Keratinocyte (primary cell): ENCODE data around the gene ITPR1. TPM values are rescaled to one million over a fixed set of nuclear protein-coding genes. Genes with fewer than 3 reads are reported as not detected.

Experiments
- DNase-seq: peaks from one replicate; pipeline ENCODE4 v3.0.0-alpha.2; 2011; ENCODE audit warnings: low read depth, missing footprints, low spot score
- FAIRE-seq: peaks from 2 replicates; lab custom pipeline; 2011; peaks lifted over from hg19 to GRCh38; lab: Jason Lieb, UNC
- H2AFZ ChIP-seq: 2 replicates; pipeline ENCODE4 v1.6.0; 2012; ENCODE audit warnings: low read length, control low read depth, inconsistent platforms; ENCODE audit not compliant: control insufficient read depth
- H3K27ac ChIP-seq: 2 replicates; pipeline ENCODE4 v1.5.1; 2011; ENCODE audit warnings: low read length; ENCODE audit not compliant: control insufficient read depth, insufficient read depth
- H3K27me3 ChIP-seq: 3 replicates; pipeline ENCODE4 v1.6.0; 2011; ENCODE audit warnings: low read length; ENCODE audit not compliant: control insufficient read depth, insufficient read depth; ENCODE audit errors: extremely low read depth
- H3K36me3 ChIP-seq, 2 experiments: 2 replicates in 1 of 2; 3 replicates in 1 of 2; pipeline ENCODE4 v1.5.1; 2011; ENCODE audit warnings: low read length in 2 of 2, mild to moderate bottlenecking in 1 of 2; ENCODE audit not compliant: control insufficient read depth in 2 of 2, insufficient read depth in 2 of 2; ENCODE audit errors: extremely low read depth in 1 of 2
- H3K4me1 ChIP-seq: 3 replicates; pipeline ENCODE4 v1.5.1; 2011; ENCODE audit warnings: low read length; ENCODE audit not compliant: control insufficient read depth, insufficient read depth; ENCODE audit errors: extremely low read depth
- H3K4me2 ChIP-seq: 3 replicates; pipeline ENCODE4 v1.6.0; 2011; ENCODE audit warnings: low read depth, low read length; ENCODE audit not compliant: control insufficient read depth, insufficient read depth; ENCODE audit errors: extremely low read depth
- H3K4me3 ChIP-seq, 3 experiments: fragments of 200-600 bp in 1 of 3; sonication (generic) in 1 of 3; 2 replicates in 2 of 3; 3 replicates in 1 of 3; pipeline ENCODE4 v1.5.1; 2011 to 2016; ENCODE audit warnings: low read length in 3 of 3, mild to moderate bottlenecking in 3 of 3, control low read depth in 2 of 3, inconsistent platforms in 1 of 3, low read depth in 1 of 3, mixed read lengths in 1 of 3, mixed run types in 1 of 3, moderate library complexity in 1 of 3; ENCODE audit not compliant: control insufficient read depth in 2 of 3, insufficient read depth in 2 of 3; ENCODE audit errors: extremely low read depth in 1 of 3
- H3K79me2 ChIP-seq: 2 replicates; pipeline ENCODE4 v1.6.0; 2012; ENCODE audit warnings: low read length; ENCODE audit not compliant: control insufficient read depth, insufficient read depth
- H3K9ac ChIP-seq: 3 replicates; pipeline ENCODE4 v1.6.0; 2011; ENCODE audit warnings: low read length; ENCODE audit not compliant: control insufficient read depth, insufficient read depth; ENCODE audit errors: extremely low read depth
- H3K9me1 ChIP-seq: 3 replicates; pipeline ENCODE4 v1.6.0; 2011; ENCODE audit warnings: low read length; ENCODE audit not compliant: control insufficient read depth, insufficient read depth; ENCODE audit errors: extremely low read depth
- H3K9me3 ChIP-seq: 2 replicates; pipeline ENCODE4 v1.5.1; 2012; ENCODE audit warnings: low read depth, low read length; ENCODE audit not compliant: control insufficient read depth
- H4K20me1 ChIP-seq: 3 replicates; pipeline ENCODE4 v1.6.0; 2011; ENCODE audit warnings: low read length; ENCODE audit not compliant: control insufficient read depth, insufficient read depth; ENCODE audit errors: extremely low read depth
- EZH2 ChIP-seq: IDR thresholded peaks from one replicate; pipeline ENCODE4 v1.6.1; 2012; ENCODE audit warnings: inconsistent platforms, mild to moderate bottlenecking, low read length, moderate library complexity
- dilution Hi-C: fragments of 300-500 bp; cut with MboI; formaldehyde crosslinking; loops from one replicate; pipeline ENCODE4 v1.7.0; 2020; ENCODE audit warnings: low sequenced_read_pairs; ENCODE audit not compliant: extremely low pct_ligation_motif_present
- polyA plus RNA-seq, 5 experiments: library from polyadenylated mRNA; depleted of rRNA in 3 of 5; stranded (reverse) in 3 of 5; stranded (forward) in 1 of 5; unstranded in 1 of 5; fragments of >200 nt; gene quantifications; 1 replicate in 1 of 5; 2 replicates in 3 of 5; 3 replicates in 1 of 5; pipeline versions ENCODE4 v1.2.1 to v1.2.3, GENCODE V29; 2011 to 2012; ENCODE audit warnings: missing spikeins in 2 of 5, low read depth in 1 of 5, low replicate concordance in 1 of 5
- TF ChIP-seq, protein P1 (sequence below), 3 experiments: IDR thresholded peaks in 1 of 3; conservative IDR thresholded peaks in 1 of 3; optimal IDR thresholded peaks in 1 of 3; 2 replicates in 2 of 3; 3 replicates in 1 of 3; pipeline versions ENCODE3 to v1.5.1; 2011; ENCODE audit warnings: low read length in 3 of 3, mild to moderate bottlenecking in 3 of 3, moderate library complexity in 2 of 3, control low read depth in 1 of 3, inconsistent platforms in 1 of 3; ENCODE audit not compliant: insufficient read depth in 2 of 3; ENCODE audit errors: extremely low read depth in 1 of 3

Gene ITPR1
- polyA plus RNA-seq, 1 donor (not counting 4 experiments of a cell fraction or from before 2014, with no cell fraction given): 3.5 TPM

GRCh38 chr3:4515916-4516579 lies 22.9 kb downstream of the ITPR1 start:
- DNase-seq (no peak), FAIRE-seq (peak; percentile 46)
- no peaks in the 10 kb centered on the region for H3K36me3 ChIP-seq
- no peaks in the 10 kb centered on the region for H3K79me2 ChIP-seq
- H2AFZ ChIP-seq: no peak overlapping the region
- no peaks in the 10 kb centered on the region for H3K27me3 ChIP-seq
- no peaks in the 10 kb centered on the region for H3K9me1 ChIP-seq
- H3K4me2 ChIP-seq: no peak overlapping the region
- H3K9me3 ChIP-seq: no peaks in the 10 kb centered on the region
- H4K20me1 ChIP-seq: no peaks in the 10 kb centered on the region
- peaks cover 3% of the 10 kb centered on the region for H3K4me1 ChIP-seq
- dilution Hi-C loops: no loop called here
- no peak overlapping the region for H3K4me3 ChIP-seq
- no peak overlapping the region for H3K9ac ChIP-seq
- no peak overlapping the region for H3K27ac ChIP-seq
- TF ChIP-seq, protein P1, sequence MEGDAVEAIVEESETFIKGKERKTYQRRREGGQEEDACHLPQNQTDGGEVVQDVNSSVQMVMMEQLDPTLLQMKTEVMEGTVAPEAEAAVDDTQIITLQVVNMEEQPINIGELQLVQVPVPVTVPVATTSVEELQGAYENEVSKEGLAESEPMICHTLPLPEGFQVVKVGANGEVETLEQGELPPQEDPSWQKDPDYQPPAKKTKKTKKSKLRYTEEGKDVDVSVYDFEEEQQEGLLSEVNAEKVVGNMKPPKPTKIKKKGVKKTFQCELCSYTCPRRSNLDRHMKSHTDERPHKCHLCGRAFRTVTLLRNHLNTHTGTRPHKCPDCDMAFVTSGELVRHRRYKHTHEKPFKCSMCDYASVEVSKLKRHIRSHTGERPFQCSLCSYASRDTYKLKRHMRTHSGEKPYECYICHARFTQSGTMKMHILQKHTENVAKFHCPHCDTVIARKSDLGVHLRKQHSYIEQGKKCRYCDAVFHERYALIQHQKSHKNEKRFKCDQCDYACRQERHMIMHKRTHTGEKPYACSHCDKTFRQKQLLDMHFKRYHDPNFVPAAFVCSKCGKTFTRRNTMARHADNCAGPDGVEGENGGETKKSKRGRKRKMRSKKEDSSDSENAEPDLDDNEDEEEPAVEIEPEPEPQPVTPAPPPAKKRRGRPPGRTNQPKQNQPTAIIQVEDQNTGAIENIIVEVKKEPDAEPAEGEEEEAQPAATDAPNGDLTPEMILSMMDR (optimal IDR thresholded peaks at IDR 0.05 in 1 of 3, IDR thresholded peaks at IDR 0.05 in 1 of 3, conservative IDR thresholded peaks at IDR 0.05 in 1 of 3; ENCODE audit: extremely low read depth in 1 of 3, insufficient read depth in 2 of 3, low read length in 3 of 3): no peak
- TF ChIP-seq EZH2: no peak

GRCh38 chr3:4517093-4517492 lies 23.9 kb downstream of the ITPR1 start:
- no peaks in the 10 kb centered on the region for H3K36me3 ChIP-seq
- no peaks in the 10 kb centered on the region for H4K20me1 ChIP-seq
- H3K9me1 ChIP-seq: no peaks in the 10 kb centered on the region
- DNase-seq: no peak
- no peak overlapping the region for H3K9ac ChIP-seq
- H3K27ac ChIP-seq: no peak overlapping the region
- H3K9me3 ChIP-seq: no peaks in the 10 kb centered on the region
- no peak overlapping the region for H3K4me3 ChIP-seq
- TF ChIP-seq, protein P1 (optimal IDR thresholded peaks at IDR 0.05 in 1 of 3, IDR thresholded peaks at IDR 0.05 in 1 of 3, conservative IDR thresholded peaks at IDR 0.05 in 1 of 3; ENCODE audit: extremely low read depth in 1 of 3, insufficient read depth in 2 of 3, low read length in 3 of 3): no peak
- TF ChIP-seq EZH2: no peak
- H3K27me3 ChIP-seq: no peaks in the 10 kb centered on the region
- no peaks in the 10 kb centered on the region for H3K79me2 ChIP-seq
- FAIRE-seq: no peak
- H3K4me1 ChIP-seq: peaks cover 3% of the 10 kb centered on the region
- no peak overlapping the region for H3K4me2 ChIP-seq
- dilution Hi-C loops: no loop called here
- H2AFZ ChIP-seq: no peak overlapping the region
